Spleen (tissue), 13 donors: Measurements from ENCODE around the gene KIR3DL3. TPM values are rescaled to one million over a fixed set of nuclear protein-coding genes. Genes with fewer than 3 reads are reported as not detected.
"Not testable (repeated sequence)": the region's sequence is repeated elsewhere in the genome, so short reads cannot be mapped to it uniquely, and the experiment has no call there.

Experiments used
- DNase-seq: peaks from one replicate; pipeline ENCODE4 v3.0.0-alpha.2; 2020
- H3K27ac ChIP-seq, 8 donors: fragments of 200-600 bp; sonication (generic) in 7 of 8; 1 replicate in 4 of 8; 2 replicates in 4 of 8; pipeline versions ENCODE4 v1.5.0 to v1.8.0; 2016 to 2021; ENCODE audit warnings: inconsistent platforms in 4 of 8, mild to moderate bottlenecking in 4 of 8, moderate library complexity in 1 of 8
- H3K27me3 ChIP-seq, 7 donors: fragments of 200-600 bp; sonication (generic) in 6 of 7; replicated peaks in 1 of 7; 1 replicate in 4 of 7; 2 replicates in 3 of 7; pipeline versions ENCODE4 v1.5.0 to v1.8.0; 2016 to 2021; ENCODE audit warnings: inconsistent platforms in 3 of 7, mild to moderate bottlenecking in 1 of 7
- H3K36me3 ChIP-seq, 6 donors: fragments of 200-600 bp; sonication (generic) in 5 of 6; 1 replicate in 4 of 6; 2 replicates in 2 of 6; pipeline versions ENCODE4 v1.5.0 to v1.8.0; 2016 to 2021; ENCODE audit warnings: inconsistent platforms in 2 of 6
- H3K4me1 ChIP-seq, 6 donors: fragments of 200-600 bp; sonication (generic) in 5 of 6; 1 replicate in 3 of 6; 2 replicates in 3 of 6; pipeline versions ENCODE4 v1.5.0 to v1.8.0; 2016 to 2021; ENCODE audit warnings: inconsistent platforms in 3 of 6
- H3K4me3 ChIP-seq, 8 donors: fragments of 200-600 bp; sonication (generic) in 7 of 8; 1 replicate in 4 of 8; 2 replicates in 4 of 8; pipeline versions ENCODE4 v1.5.0 to v1.8.0; 2016 to 2021; ENCODE audit warnings: inconsistent platforms in 4 of 8, mild to moderate bottlenecking in 4 of 8, moderate library complexity in 2 of 8
- H3K9me3 ChIP-seq, 8 donors: fragments of 200-600 bp; sonication (generic) in 7 of 8; 1 replicate in 4 of 8; 2 replicates in 4 of 8; pipeline versions ENCODE4 v1.5.0 to v1.8.0; 2016 to 2021; ENCODE audit warnings: inconsistent platforms in 4 of 8
- CTCF ChIP-seq, 11 experiments: fragments of 200-600 bp in 7 of 11; fragments of 450-650 bp in 4 of 11; sonication (generic) in 4 of 11; IDR thresholded peaks in 8 of 11; conservative IDR thresholded peaks in 3 of 11; 1 replicate in 7 of 11; 2 replicates in 4 of 11; pipeline versions ENCODE4 v1.4.0 to v1.8.0; 2016 to 2021; ENCODE audit warnings: antibody characterized with exemption in 11 of 11, inconsistent platforms in 4 of 11, mild to moderate bottlenecking in 1 of 11
- POLR2A ChIP-seq, 3 donors: fragments of 450-650 bp; IDR thresholded peaks; one replicate each; pipeline ENCODE4 v1.5.1; 2017; ENCODE audit warnings: antibody characterized with exemption in 3 of 3, mild to moderate bottlenecking in 1 of 3
- POLR2AphosphoS5 ChIP-seq, 3 donors: sonication (generic); formaldehyde crosslinking; IDR thresholded peaks; one replicate each; pipeline ENCODE4 v1.5.1; 2017; ENCODE audit warnings: antibody characterized with exemption in 3 of 3
- WGBS, 5 donors: extraction: QIAGEN DNeasy Blood & Tissue Kit in 3 of 5; methylation state at CpG; one replicate each; pipeline versions ENCODE4 v1.1.5 to v1.1.7; 2013 to 2018; 5-methylcytosine and 5-hydroxymethylcytosine counted together
- intact Hi-C: fragments of 100-400 bp; cut with DNase I; formaldehyde crosslinking; loops from one replicate; pipeline ENCODE4 v1.15.0; 2023; ENCODE audit warnings: low total_unique reads
- long read RNA-seq, 2 donors: transcript quantifications; one replicate each; lab custom pipeline, GENCODE V29; 2026
- polyA plus RNA-seq, 3 donors: library from polyadenylated mRNA; stranded (reverse); fragments of 200-250 nt; gene quantifications; one replicate each; pipeline ENCODE4 v1.2.1, GENCODE V29; 2013
- total RNA-seq, 7 donors: library from RNA; depleted of rRNA in 3 of 7; stranded (reverse); fragments of >200 nt in 3 of 7; fragmentation: NEBNext Ultra II Directional in 4 of 7; extraction: Animal tissue kit (Norgen Biotek cat#: 25700) in 4 of 7; gene quantifications; one replicate each; pipeline versions ENCODE4 v1.1.0 to v1.2.1, GENCODE V29; 2016 to 2021
- donor health status: healthy with polysubstance abuse.
- donor health status: DM: no; HTN: no; CAD: no; lungs with moderate emphysema.
- donor health status: DM: no; HTN: no; CAD: no.
- donor health status: Bipolar disorder and iron deficiency.
- donor health status: healthy.
- donor health status: DM: no; HTN: no; CAD: no.
- donor health status: DM: yes; HTN: yes; CAD: no.

The KIR3DL3 gene
- not detected for total RNA-seq
- polyA plus RNA-seq = not detected
- long read RNA-seq, donor 1 = 0 reads
- long read RNA-seq, donor 2 = 0 reads

GRCh38 chr19:54724142-54724541 lies at the start of gene KIR3DL3:
Gene KIR3DL3, plus strand, starts transcription at chr19:54724442. Its CDS starts 55 bp downstream, at chr19:54724497.
- Histone ChIP-seq H3K27ac (no peak within 1 kb of the TSS), H3K4me3 (no peak within 1 kb of the TSS), H3K9me3 (peaks cover 5 to 47% (median 37%) of the 10 kb centered on the region in 8 donors), H3K4me1 (no peaks in the 10 kb centered on the region), H3K36me3 (no peaks in the 10 kb centered on the region), H3K27me3 (peaks cover 0 to 18% (median 0%) of the 10 kb centered on the region in 7 donors)
- intact Hi-C loops = no loop called here
- DNase-seq = no peak
- 83 to 92% (median 88%) methylated on average over 9 of the region's 9 CpGs for WGBS, 5 donors
- TF ChIP-seq CTCF (IDR thresholded peaks at IDR 0.05 in 8 of 11, conservative IDR thresholded peaks at IDR 0.05 in 3 of 11) (no peak), POLR2AphosphoS5 (IDR thresholded peaks at IDR 0.05) (no peak)

GRCh38 chr19:54676210-54676834 lies 47.9 kb upstream of the KIR3DL3 start:
- peaks cover 0 to 11% (median 0%) of the 10 kb centered on the region in 6 donors for H3K4me1 ChIP-seq
- peak; percentile 62 to 89 (median 83) for TF ChIP-seq CTCF (IDR thresholded peaks at IDR 0.05 in 8 of 11, conservative IDR thresholded peaks at IDR 0.05 in 3 of 11)
- DNase-seq, H3K4me3 ChIP-seq, H3K36me3 ChIP-seq, H3K27ac ChIP-seq, H3K9me3 ChIP-seq, intact Hi-C loops: not testable (repeated sequence)
- 26 to 33% (median 29%) methylated on average over 10 of the region's 10 CpGs for WGBS, 5 donors
- H3K27me3 ChIP-seq = peaks cover 0 to 41% (median 0%) of the 10 kb centered on the region in 7 donors

GRCh38 chr19:54677217-54677616 lies 47.0 kb upstream of the KIR3DL3 start:
- Histone ChIP-seq H3K36me3 (no peaks in the 10 kb centered on the region), H3K4me1 (peaks cover 0 to 9% (median 0%) of the 10 kb centered on the region in 6 donors), H3K27me3 (peaks cover 0 to 38% (median 0%) of the 10 kb centered on the region in 7 donors), H3K9me3 (no peaks in the 10 kb centered on the region), H3K4me3 (no peak overlapping the region), H3K27ac (no peak overlapping the region)
- TF ChIP-seq POLR2AphosphoS5 (IDR thresholded peaks at IDR 0.05) = no peak
- TF ChIP-seq CTCF (IDR thresholded peaks at IDR 0.05 in 8 of 11, conservative IDR thresholded peaks at IDR 0.05 in 3 of 11) = no peak
- no peak for TF ChIP-seq POLR2A (IDR thresholded peaks at IDR 0.05)
- DNase-seq = no peak
- 58 to 71% (median 59%) methylated on average over 4 of the region's 4 CpGs for WGBS, 5 donors
- intact Hi-C loops = no loop called here

GRCh38 chr19:54681596-54681995 lies 42.6 kb upstream of the KIR3DL3 start:
- intact Hi-C loops, H3K4me3 ChIP-seq, DNase-seq, H3K4me1 ChIP-seq, H3K36me3 ChIP-seq, H3K27ac ChIP-seq, H3K9me3 ChIP-seq: not testable (repeated sequence)
- peaks cover 0 to 67% (median 0%) of the 10 kb centered on the region in 7 donors for H3K27me3 ChIP-seq
- 76 to 84% (median 81%) methylated on average over 12 of the region's 12 CpGs for WGBS, 5 donors
